ENCODE data around the gene OR10J5. TPM values are rescaled to one million over a fixed set of nuclear protein-coding genes. Genes with fewer than 3 reads are reported as not detected.
"Not testable (repeated sequence)": the region's sequence is repeated elsewhere in the genome, so short reads cannot be mapped to it uniquely, and the experiment has no call there.

OR10J5 gene
- total RNA-seq, 3 donors from 2014 or later: not detected

DNA sequence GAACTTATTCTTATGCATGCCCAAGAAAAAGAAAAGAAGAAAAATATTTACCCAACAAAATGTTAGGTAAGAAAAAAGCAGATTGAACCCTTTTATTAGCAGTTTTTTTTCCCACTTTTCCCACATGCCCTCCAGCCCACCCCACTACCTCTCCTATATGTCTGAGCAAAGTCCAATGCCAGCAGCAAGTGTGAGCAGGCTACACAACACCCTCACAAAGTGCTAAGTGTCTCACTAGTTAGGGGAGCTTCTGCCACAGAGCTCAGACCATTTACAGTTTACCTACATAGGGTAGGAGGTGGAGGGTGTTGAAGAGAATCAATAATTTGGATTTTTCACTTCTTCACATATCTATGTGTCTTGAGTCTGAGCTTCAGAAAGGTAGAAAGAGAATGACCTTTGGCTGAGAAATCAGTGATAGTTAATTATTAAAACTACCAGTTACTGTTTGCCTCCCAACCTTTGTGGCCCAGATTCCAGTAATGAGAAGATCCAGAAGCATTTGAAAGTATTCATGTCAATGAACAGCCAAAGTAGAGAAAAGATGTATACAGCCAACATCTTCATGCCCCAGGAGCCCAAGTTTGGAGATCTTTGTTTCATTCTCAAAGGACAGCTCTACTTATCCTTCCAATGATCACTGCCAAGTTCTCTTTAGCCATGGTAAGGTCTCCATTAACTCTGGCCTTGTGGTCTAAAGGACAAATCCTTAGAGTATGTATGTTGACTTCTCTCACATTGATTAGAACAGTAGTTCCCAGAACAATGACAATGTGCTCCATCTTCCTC, 26.2 kb downstream of the OR10J5 start:
- Mint-ChIP-seq H3K4me3 (no peak overlapping the region), H3K36me3 (ENCODE audit: insufficient read depth) (no peaks in the 10 kb centered on the region), H3K9me3 (peaks cover 17% of the 10 kb centered on the region), H3K27me3 (ENCODE audit: low read depth) (peaks cover 8% of the 10 kb centered on the region), H3K4me1 (ENCODE audit: low read depth) (no peaks in the 10 kb centered on the region)
- ATAC-seq (no peak), DNase-seq (no peak)

DNA sequence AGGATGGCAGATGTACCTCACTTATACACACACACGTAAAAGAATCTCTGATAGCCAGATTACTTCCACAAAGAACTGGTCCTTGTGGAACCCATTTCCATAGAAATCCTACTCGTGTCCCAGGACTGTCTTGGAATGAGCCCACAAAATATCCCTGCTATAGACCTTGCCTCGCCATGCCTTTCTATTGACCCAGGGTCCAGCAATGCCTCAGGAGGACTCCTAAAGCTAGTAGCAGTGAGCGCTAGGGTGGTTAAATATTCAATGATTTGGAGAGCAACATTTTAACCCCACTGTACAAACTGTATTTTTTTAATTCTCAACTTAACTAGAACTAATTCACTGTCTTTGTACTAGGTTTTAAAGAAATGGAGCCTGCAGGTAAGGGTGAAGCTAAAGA, 26.9 kb downstream of the OR10J5 start:
- no peaks in the 10 kb centered on the region for H3K36me3 Mint-ChIP-seq (ENCODE audit: insufficient read depth)
- H3K27me3 Mint-ChIP-seq (ENCODE audit: low read depth): peaks cover 8% of the 10 kb centered on the region
- no peak overlapping the region for H3K4me3 Mint-ChIP-seq
- no peaks in the 10 kb centered on the region for H3K4me1 Mint-ChIP-seq (ENCODE audit: low read depth)
- DNase-seq (no peak), ATAC-seq (no peak)
- peaks cover 17% of the 10 kb centered on the region for H3K9me3 Mint-ChIP-seq

DNA sequence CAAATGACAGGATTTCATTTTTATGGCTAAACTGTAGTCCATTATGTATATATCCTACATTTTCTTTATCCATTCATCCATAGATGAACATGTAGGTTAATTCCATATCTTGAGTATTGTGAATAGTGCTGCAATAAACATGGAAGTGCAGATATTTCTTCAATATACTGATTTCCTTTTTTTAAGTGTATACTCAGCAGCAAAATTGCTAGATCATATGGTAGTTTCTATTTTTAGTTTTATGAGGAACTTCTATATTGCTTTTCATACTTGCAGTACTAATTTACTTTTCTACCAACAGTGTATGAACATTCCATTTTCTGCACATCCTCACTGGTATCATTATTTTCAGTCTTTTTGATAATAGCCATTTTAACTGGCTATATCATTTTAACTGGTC, 30.1 kb downstream of the OR10J5 start:
- H3K9me3 Mint-ChIP-seq: peaks cover 20% of the 10 kb centered on the region
- peaks cover 12% of the 10 kb centered on the region for H3K27me3 Mint-ChIP-seq (ENCODE audit: low read depth)
- no peak for ATAC-seq
- H3K4me3 Mint-ChIP-seq: no peak overlapping the region
- no peak for DNase-seq
- H3K36me3 Mint-ChIP-seq (ENCODE audit: insufficient read depth): no peaks in the 10 kb centered on the region
- no peaks in the 10 kb centered on the region for H3K4me1 Mint-ChIP-seq (ENCODE audit: low read depth)

DNA sequence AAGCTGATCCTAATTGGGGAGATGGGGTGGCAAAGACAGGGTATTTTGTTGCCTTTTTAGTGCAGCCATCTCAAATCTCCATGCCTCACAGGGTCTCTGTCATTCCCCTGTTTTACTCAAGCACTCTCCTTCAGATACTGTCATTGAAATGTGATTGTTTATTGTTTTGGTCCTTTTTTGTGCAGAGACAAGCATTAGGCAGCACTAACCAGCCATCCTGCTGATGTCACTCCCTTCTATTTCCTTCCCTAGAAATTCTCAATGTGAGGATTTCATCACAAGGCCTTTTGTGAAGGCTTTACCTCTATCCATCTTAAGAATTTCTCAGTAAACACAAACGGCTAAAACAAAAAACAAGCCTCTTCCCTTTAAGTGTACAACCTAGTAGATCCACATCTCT, 34.7 kb downstream of the OR10J5 start:
- no peaks in the 10 kb centered on the region for H3K36me3 Mint-ChIP-seq (ENCODE audit: insufficient read depth)
- no peak overlapping the region for H3K4me3 Mint-ChIP-seq
- H3K4me1 Mint-ChIP-seq (ENCODE audit: low read depth): no peaks in the 10 kb centered on the region
- ATAC-seq: no peak
- peaks cover 11% of the 10 kb centered on the region for H3K27me3 Mint-ChIP-seq (ENCODE audit: low read depth)
- DNase-seq: no peak
- peaks cover 36% of the 10 kb centered on the region for H3K9me3 Mint-ChIP-seq

GRCh38 chr1:159494513-159495210, 41.1 kb downstream of the OR10J5 start:
- ATAC-seq, H3K4me3 Mint-ChIP-seq: not testable (repeated sequence)
- peaks cover 22% of the 10 kb centered on the region for H3K9me3 Mint-ChIP-seq

DNA sequence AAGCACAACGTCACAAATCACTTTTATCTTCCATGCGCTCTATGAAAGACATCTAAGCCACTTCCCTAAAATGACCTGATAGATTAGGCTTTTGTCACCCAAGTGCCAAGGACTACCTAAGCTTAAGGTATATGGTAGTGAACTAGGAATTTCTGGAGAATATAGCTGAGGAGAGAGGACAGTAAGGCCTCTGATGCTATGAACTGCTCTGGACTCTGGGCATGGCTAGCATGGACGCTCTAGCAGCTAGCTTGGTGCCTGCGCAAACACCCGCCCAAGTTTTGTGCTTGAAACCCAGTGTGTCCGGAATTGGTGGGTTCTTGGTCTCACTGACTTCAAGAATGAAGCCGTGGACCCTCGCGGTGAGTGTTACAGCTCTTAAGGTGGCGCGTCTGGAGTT, 42.5 kb downstream of the OR10J5 start:
- H3K9me3 Mint-ChIP-seq: peaks cover 11% of the 10 kb centered on the region
- no peaks in the 10 kb centered on the region for H3K4me1 Mint-ChIP-seq (ENCODE audit: low read depth)
- no peak overlapping the region for H3K4me3 Mint-ChIP-seq
- no peak for DNase-seq
- no peak for ATAC-seq
- no peaks in the 10 kb centered on the region for H3K36me3 Mint-ChIP-seq (ENCODE audit: insufficient read depth)
- H3K27me3 Mint-ChIP-seq (ENCODE audit: low read depth): peaks cover 4% of the 10 kb centered on the region

More at GRCh38 chr1:159494513-159495210, 41.1 kb downstream of the OR10J5 start:
- not testable (repeated sequence) for H3K36me3 Mint-ChIP-seq (ENCODE audit: insufficient read depth); DNase-seq; H3K4me1 Mint-ChIP-seq (ENCODE audit: low read depth); H3K27me3 Mint-ChIP-seq (ENCODE audit: low read depth)

DNA sequence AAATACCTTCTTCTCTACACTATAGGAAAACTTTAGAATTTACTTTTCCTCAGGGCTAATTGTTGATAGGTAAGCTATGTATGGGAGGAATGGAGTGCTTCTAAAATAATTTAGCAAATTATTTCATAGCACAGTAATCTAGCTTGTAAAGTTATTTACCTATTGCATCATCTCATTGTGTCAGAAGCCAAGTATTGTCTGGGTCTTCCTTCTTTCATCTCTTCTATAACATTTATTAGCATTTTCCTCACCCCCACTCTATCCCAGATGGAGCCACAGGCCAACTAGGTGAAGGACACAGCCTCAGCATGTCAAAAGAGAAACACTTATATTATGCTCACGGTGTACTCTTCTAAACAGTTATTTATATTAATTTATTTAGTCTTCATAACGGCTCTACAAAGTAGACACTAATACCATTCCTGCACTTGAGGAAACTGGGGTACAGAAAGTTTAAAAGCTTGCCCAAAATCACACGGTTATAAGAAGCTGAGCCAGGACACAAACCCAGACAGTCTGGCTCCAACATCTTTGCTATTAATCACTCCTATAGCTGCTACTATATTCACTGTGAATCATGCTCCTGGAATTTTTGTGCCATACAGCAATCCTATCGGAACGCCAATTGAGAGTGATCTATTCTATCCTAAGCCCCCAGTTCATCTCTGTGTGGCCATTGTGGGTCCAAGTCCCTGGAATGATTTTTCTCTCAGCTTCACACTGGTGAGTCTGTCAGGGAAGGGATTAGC, 43.1 kb downstream of the OR10J5 start:
- DNase-seq (no peak), ATAC-seq (no peak)
- Mint-ChIP-seq H3K36me3 (ENCODE audit: insufficient read depth) (no peaks in the 10 kb centered on the region), H3K9me3 (peaks cover 5% of the 10 kb centered on the region), H3K27me3 (ENCODE audit: low read depth) (peaks cover 4% of the 10 kb centered on the region), H3K4me1 (ENCODE audit: low read depth) (no peaks in the 10 kb centered on the region), H3K4me3 (no peak overlapping the region)

Other genes with a start within 250 kb of the OR10J5 start
- not detected for gene FCER1A, start 233.7 kb downstream of the OR10J5 start, total RNA-seq
- gene OR10J4, start 103.8 kb downstream of the OR10J5 start, total RNA-seq: not detected
- not detected for gene OR10J1, start 96.3 kb downstream of the OR10J5 start, total RNA-seq
- under 1 TPM in 2 of 3 donors, not detected in 1; 0.25 to 0.43 TPM for gene APCS, start 51.8 kb upstream of the OR10J5 start, total RNA-seq
- gene CRP, start 178.6 kb upstream of the OR10J5 start, total RNA-seq: under 1 TPM; 0.18 to 0.81 (median 0.68) TPM
- 10 to 100 TPM; 30.2 to 36.7 (median 36.3) TPM for gene DUSP23, start 245.0 kb upstream of the OR10J5 start, total RNA-seq

All from activated T-cell treated with anti-CD3 and anti-CD28 coated beads, Interleukin-2, amount 50 U/mL, for 4 hours (primary cell).